ENCODE measurements around the gene IFNL3.
"Not testable (repeated sequence)": the region's sequence is repeated elsewhere in the genome, so short reads cannot be mapped to it uniquely, and the experiment has no call there.

GRCh38 chr19:39219108-39219507, 25.7 kb downstream of the IFNL3 start:
- TF ChIP-seq POLR2A, CTCF (IDR thresholded peaks at IDR 0.05): not testable (repeated sequence)

Data from lower leg skin (tissue), 3 donors.